ENCODE measurements around the gene VWA3B. TPM values are rescaled to one million over a fixed set of nuclear protein-coding genes. Genes with fewer than 3 reads are reported as not detected.

VWA3B gene
- total RNA-seq, 1 experiment from 2014 or later: not detected

DNA sequence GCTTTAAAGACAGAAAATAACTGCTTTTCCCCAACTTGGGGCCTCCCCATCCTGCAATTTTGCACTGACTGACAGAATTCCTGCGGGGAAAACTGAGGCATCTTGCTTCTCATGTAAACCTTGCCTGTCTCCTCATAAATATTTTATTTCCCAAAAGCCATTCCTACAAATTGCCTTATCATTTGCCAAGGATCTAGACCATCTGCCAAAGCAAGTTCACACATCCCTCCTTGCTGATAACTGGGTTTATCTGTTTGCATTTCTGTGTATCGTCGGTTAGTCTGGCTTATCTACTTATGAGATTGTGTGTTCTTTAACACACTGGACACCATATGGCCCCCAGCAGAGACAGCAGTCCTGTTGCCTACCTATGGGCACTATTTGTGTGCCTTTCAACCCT lies 256.3 kb downstream of the VWA3B start:
- no peak overlapping the region for H3K18ac ChIP-seq (ENCODE audit: insufficient read length, low read depth, low read length)
- no peak overlapping the region for H3K9ac ChIP-seq (ENCODE audit: extremely low read depth, insufficient read length, low read length)
- no peak for DNase-seq
- H2BK12ac ChIP-seq (ENCODE audit: insufficient read length, low read depth, low read length): no peak overlapping the region
- H3K4me2 ChIP-seq (ENCODE audit: insufficient read depth, insufficient read length, low read length): no peak overlapping the region
- no peak overlapping the region for H2BK20ac ChIP-seq (ENCODE audit: low read depth, low read length, poor library complexity, severe bottlenecking)
- no peak overlapping the region for H4K91ac ChIP-seq (ENCODE audit: insufficient read length, low read depth, low read length)
- H2BK15ac ChIP-seq (ENCODE audit: low read depth, low read length): no peak overlapping the region
- H3K79me2 ChIP-seq (ENCODE audit: insufficient read depth, low read length): no peaks in the 10 kb centered on the region
- no peak overlapping the region for H3K4me3 Mint-ChIP-seq
- H3K27ac Mint-ChIP-seq: no peak overlapping the region
- H3K4me1 Mint-ChIP-seq: peaks cover 16 to 23% of the 10 kb centered on the region in 2 experiments
- H2AFZ ChIP-seq (ENCODE audit: low read length): no peak overlapping the region
- no peaks in the 10 kb centered on the region for H3K4me1 ChIP-seq (ENCODE audit: insufficient read depth, low read length)
- no peak overlapping the region for H3K27ac ChIP-seq (ENCODE audit: insufficient read length, low read depth, low read length)
- peaks cover 36% of the 10 kb centered on the region for H3K27me3 ChIP-seq (ENCODE audit: insufficient read depth, low read length)
- H3K27me3 Mint-ChIP-seq (ENCODE audit: low read depth): peaks cover 80% of the 10 kb centered on the region
- peaks cover 21% of the 10 kb centered on the region for H3K23me2 ChIP-seq (ENCODE audit: insufficient read length, low read depth, low read length, poor library complexity, severe bottlenecking)
- no peak overlapping the region for H3T11ph ChIP-seq (ENCODE audit: low read length)
- no peak overlapping the region for H3K14ac ChIP-seq (ENCODE audit: insufficient read depth, low read length)
- no peak overlapping the region for H2BK5ac ChIP-seq (ENCODE audit: insufficient read length, low read length)
- TF ChIP-seq, protein P1, sequence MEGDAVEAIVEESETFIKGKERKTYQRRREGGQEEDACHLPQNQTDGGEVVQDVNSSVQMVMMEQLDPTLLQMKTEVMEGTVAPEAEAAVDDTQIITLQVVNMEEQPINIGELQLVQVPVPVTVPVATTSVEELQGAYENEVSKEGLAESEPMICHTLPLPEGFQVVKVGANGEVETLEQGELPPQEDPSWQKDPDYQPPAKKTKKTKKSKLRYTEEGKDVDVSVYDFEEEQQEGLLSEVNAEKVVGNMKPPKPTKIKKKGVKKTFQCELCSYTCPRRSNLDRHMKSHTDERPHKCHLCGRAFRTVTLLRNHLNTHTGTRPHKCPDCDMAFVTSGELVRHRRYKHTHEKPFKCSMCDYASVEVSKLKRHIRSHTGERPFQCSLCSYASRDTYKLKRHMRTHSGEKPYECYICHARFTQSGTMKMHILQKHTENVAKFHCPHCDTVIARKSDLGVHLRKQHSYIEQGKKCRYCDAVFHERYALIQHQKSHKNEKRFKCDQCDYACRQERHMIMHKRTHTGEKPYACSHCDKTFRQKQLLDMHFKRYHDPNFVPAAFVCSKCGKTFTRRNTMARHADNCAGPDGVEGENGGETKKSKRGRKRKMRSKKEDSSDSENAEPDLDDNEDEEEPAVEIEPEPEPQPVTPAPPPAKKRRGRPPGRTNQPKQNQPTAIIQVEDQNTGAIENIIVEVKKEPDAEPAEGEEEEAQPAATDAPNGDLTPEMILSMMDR (conservative IDR thresholded peaks at IDR 0.05): no peak
- no peak overlapping the region for H4K5ac ChIP-seq (ENCODE audit: insufficient read length, low read depth, low read length)
- no peak overlapping the region for H3K4ac ChIP-seq (ENCODE audit: low read depth, low read length)
- peaks cover 3% of the 10 kb centered on the region in 2 experiments for H3K9me3 Mint-ChIP-seq
- no peaks in the 10 kb centered on the region for H3K9me3 ChIP-seq (ENCODE audit: control insufficient read depth, low read depth, low read length)
- no peak overlapping the region for H2AK5ac ChIP-seq (ENCODE audit: insufficient read length, low read length)
- peaks cover 0 to 2% (median 0%) of the 10 kb centered on the region in 3 experiments; a peak in 1 of 7 replicates for H3K36me3 Mint-ChIP-seq (ENCODE audit: insufficient read depth in 1 of 3, low read depth in 3 of 3)
- no peak overlapping the region for H2BK120ac ChIP-seq (ENCODE audit: low read depth, low read length, poor library complexity, severe bottlenecking)
- WGBS (ENCODE audit: extremely low coverage, insufficient read length, low lambda C conversion rate): no CpG with 5 or more reads among the region's 3 CpGs
- H4K20me1 ChIP-seq (ENCODE audit: control insufficient read depth, insufficient read depth, insufficient read length): no peaks in the 10 kb centered on the region
- H3K56ac ChIP-seq (ENCODE audit: insufficient read length, low read depth, low read length): no peak overlapping the region
- H3K23ac ChIP-seq (ENCODE audit: insufficient read length, low read depth, low read length): no peak overlapping the region
- H3K79me1 ChIP-seq (ENCODE audit: insufficient read depth, low read depth, low read length, poor library complexity, severe bottlenecking): no peaks in the 10 kb centered on the region
- H4K8ac ChIP-seq (replicated peaks; ENCODE audit: insufficient read length, low read depth, low read length): no peak overlapping the region
